K562 (cell line): ENCODE results near the gene CD14. TPM values are rescaled to one million over a fixed set of nuclear protein-coding genes. Genes with fewer than 3 reads are reported as not detected.
A peak's percentile ranks its signal among the peaks of the same experiment; 100 is the strongest.
"Not testable (repeated sequence)": the region's sequence is repeated elsewhere in the genome, so short reads cannot be mapped to it uniquely, and the experiment has no call there.

Source experiments
- ATAC-seq: fragments of 200-7000 bp; cut with Tn5 transposase; 3 replicates; pipeline ENCODE4 v1.9.1; 2020; ENCODE audit warnings: moderate library complexity
- BruUV-seq: library from RNA; stranded (reverse); fragments of 400-500 nt; replicated peaks from 2 replicates; lab custom pipeline; 2021; lab: Mats Ljungman, UMichigan
- CTCF ChIA-PET: fragments of 300-600 bp; formaldehyde crosslinking; extraction: SDS; loops from one replicate; lab custom pipeline; 2021; ENCODE audit warnings: low intra/inter-chr PET ratio; lab: Yijun Ruan, JAX
- POLR2A ChIA-PET: fragments of 300-600, 350-650 bp; sonication (Branson Sonifier 250); formaldehyde crosslinking; extraction: SDS; loops from one replicate; lab custom pipeline; 2021; ENCODE audit warnings: antibody characterized with exemption, inconsistent platforms; lab: Yijun Ruan, JAX
- DNase-seq, 4 experiments: peaks; one replicate each; pipeline versions ENCODE4 v3.0.0 to v3.0.0-alpha.2; 2011 to 2018; ENCODE audit warnings: low spot score in 3 of 4, mixed read lengths in 3 of 4; ENCODE audit errors: extremely low read depth in 1 of 4
- FAIRE-seq: peaks from 2 replicates; lab custom pipeline; 2011; peaks lifted over from hg19 to GRCh38; lab: Jason Lieb, UNC
- H2AFZ ChIP-seq: 2 replicates; pipeline ENCODE4 v1.6.0; 2011; ENCODE audit warnings: low read depth, low read length, control low read depth, inconsistent platforms
- H3K27ac ChIP-seq: fragments of 200-600 bp; 3 replicates; pipeline ENCODE4 v1.8.0; 2011; ENCODE audit warnings: low read depth, mild to moderate bottlenecking, control low read depth, inconsistent platforms, low read length, moderate library complexity, mixed read lengths; ENCODE audit errors: extremely low read depth
- H3K27me3 ChIP-seq, 2 experiments: fragments of 300-600 bp in 1 of 2; 2 replicates in 1 of 2; 3 replicates in 1 of 2; pipeline versions ENCODE4 v1.6.0 to v1.8.0; 2011; ENCODE audit warnings: inconsistent platforms in 2 of 2, low read length in 2 of 2, mild to moderate bottlenecking in 1 of 2, mixed read lengths in 1 of 2, moderate library complexity in 1 of 2; ENCODE audit not compliant: control insufficient read depth in 2 of 2, insufficient read depth in 2 of 2
- H3K36me3 ChIP-seq: fragments of 300-600 bp; 3 replicates; pipeline ENCODE4 v1.8.0; 2011; ENCODE audit warnings: mild to moderate bottlenecking, low read length, inconsistent platforms; ENCODE audit not compliant: control insufficient read depth, insufficient read depth
- H3K4me1 ChIP-seq, 2 experiments: fragments of 200-600 bp in 1 of 2; replicated peaks in 1 of 2; 2 replicates in 1 of 2; 3 replicates in 1 of 2; pipeline versions ENCODE4 v1.5.1 to v1.8.0; 2011; ENCODE audit warnings: inconsistent platforms in 2 of 2, low read length in 2 of 2, mild to moderate bottlenecking in 1 of 2, mixed read lengths in 1 of 2, moderate library complexity in 1 of 2; ENCODE audit not compliant: control insufficient read depth in 2 of 2, insufficient read depth in 2 of 2
- H3K4me2 ChIP-seq: 2 replicates; pipeline ENCODE4 v1.6.1; 2011; ENCODE audit warnings: low read length, control low read depth, inconsistent platforms, mixed read lengths; ENCODE audit not compliant: insufficient read depth
- H3K4me3 ChIP-seq: fragments of 200-600 bp; sonication (generic), shearing (Covaris generic); 2 replicates; pipeline ENCODE4 v1.5.1; 2016; ENCODE audit warnings: control low read depth, inconsistent platforms
- H3K79me2 ChIP-seq: fragments of 200-600 bp; 3 replicates; pipeline ENCODE4 v1.8.0; 2011; ENCODE audit warnings: low read length, inconsistent platforms; ENCODE audit not compliant: control insufficient read depth, insufficient read depth
- H3K9ac ChIP-seq, 2 experiments: 2 replicates each; pipeline versions ENCODE4 v1.6.0 to v1.6.1; 2011; ENCODE audit warnings: low read depth in 2 of 2, low read length in 2 of 2, control low read depth in 1 of 2, inconsistent platforms in 1 of 2, mild to moderate bottlenecking in 1 of 2, mixed read lengths in 1 of 2; ENCODE audit not compliant: insufficient read depth in 1 of 2
- H3K9me1 ChIP-seq: one replicate; pipeline ENCODE4 v1.6.0; 2011; ENCODE audit warnings: inconsistent platforms, mild to moderate bottlenecking, low read length, moderate library complexity; ENCODE audit not compliant: control insufficient read depth, insufficient read depth
- H3K9me3 ChIP-seq: replicated peaks from 2 replicates; pipeline ENCODE4 v1.5.1; 2011; ENCODE audit warnings: low read depth, low read length, inconsistent platforms; ENCODE audit not compliant: control insufficient read depth, insufficient read depth
- H4K20me1 ChIP-seq: replicated peaks from 2 replicates; pipeline ENCODE4 v1.6.1; 2011; ENCODE audit warnings: low read length, inconsistent platforms, mixed read lengths; ENCODE audit not compliant: control insufficient read depth, insufficient read depth
- NFIC ChIP-seq: fragments of 450-650 bp; IDR thresholded peaks from 2 replicates; pipeline ENCODE4 v1.6.1; 2017; ENCODE audit warnings: mild to moderate bottlenecking, inconsistent platforms
- YY1 ChIP-seq, 3 experiments: IDR thresholded peaks; 2 replicates each; pipeline ENCODE4 v1.6.1; 2011; ENCODE audit warnings: low read length in 2 of 3, mild to moderate bottlenecking in 2 of 3, moderate library complexity in 2 of 3, borderline replicate concordance in 1 of 3, control low read depth in 1 of 3, low read depth in 1 of 3; ENCODE audit not compliant: insufficient read depth in 3 of 3, insufficient replicate concordance in 2 of 3, control insufficient read depth in 1 of 3, insufficient read length in 1 of 3; ENCODE audit errors: extremely low read depth in 1 of 3
- ZNF133 ChIP-seq: fragments of 250-450 bp; sonication (Bioruptor Pico); IDR thresholded peaks from 2 replicates; pipeline ENCODE4 v1.4.0; 2020; ENCODE audit warnings: mild to moderate bottlenecking
- WGBS: fragments of 100-300 bp; shearing (Covaris generic); methylation state at CpG from one replicate; pipeline ENCODE4 v1.1.6; 2016; ENCODE audit warnings: low coverage, mixed read lengths; ENCODE audit not compliant: insufficient coverage; ENCODE audit errors: missing lambda C conversion rate; 5-methylcytosine and 5-hydroxymethylcytosine counted together
- in situ Hi-C: fragments of 300-500 bp; cut with MboI; formaldehyde crosslinking; loops from 4 replicates; pipeline ENCODE4 v1.15.0; 2018; ENCODE audit warnings: inconsistent platforms, mixed read lengths
- intact Hi-C: fragments of 100-400 bp; cut with micrococcal nuclease; formaldehyde crosslinking; loops from 2 replicates; pipeline ENCODE4 v1.14.2; 2022
- polyA plus RNA-seq, 8 experiments: library from polyadenylated mRNA; depleted of rRNA in 4 of 8; stranded (reverse) in 5 of 8; unstranded in 3 of 8; fragments of >200 nt; fragmentation: Nextera tagmentation in 2 of 8; fragmentation: Illumina TruSeq in 1 of 8; extraction: Ambion mirVana in 2 of 8; extraction: Trizol in 1 of 8; gene quantifications; 2 replicates each; pipeline versions ENCODE4 v1.2.1 to v1.2.3, GENCODE V29; 2011 to 2014; ENCODE audit warnings: inconsistent platforms in 1 of 8, missing spikeins in 1 of 8
- total RNA-seq, 7 experiments: library from RNA; depleted of rRNA in 6 of 7; stranded (reverse); fragments of >200 nt in 6 of 7; fragmentation: Illumina TruSeq in 2 of 7; extraction: Trizol in 2 of 7; gene quantifications; 2 replicates each; pipeline versions ENCODE4 v1.2.1 to v1.2.3, GENCODE V29; 2011 to 2021; ENCODE audit warnings: low replicate concordance in 1 of 7
- TF ChIP-seq, protein P1 (sequence below): IDR thresholded peaks from 2 replicates; pipeline ENCODE4 v1.6.1; 2011; ENCODE audit warnings: borderline replicate concordance, low read depth, mild to moderate bottlenecking, moderate library complexity, low read length; ENCODE audit not compliant: insufficient read depth, poor library complexity, severe bottlenecking

CD14 gene
- total and polyA plus RNA-seq, 9 of the 15 experiments (the other 6 are each of a cell fraction or from before 2014, with no cell fraction given) = 0.07 to 0.47 (median 0.14) TPM; not detected in 2

- TF ChIP-seq, protein P1, sequence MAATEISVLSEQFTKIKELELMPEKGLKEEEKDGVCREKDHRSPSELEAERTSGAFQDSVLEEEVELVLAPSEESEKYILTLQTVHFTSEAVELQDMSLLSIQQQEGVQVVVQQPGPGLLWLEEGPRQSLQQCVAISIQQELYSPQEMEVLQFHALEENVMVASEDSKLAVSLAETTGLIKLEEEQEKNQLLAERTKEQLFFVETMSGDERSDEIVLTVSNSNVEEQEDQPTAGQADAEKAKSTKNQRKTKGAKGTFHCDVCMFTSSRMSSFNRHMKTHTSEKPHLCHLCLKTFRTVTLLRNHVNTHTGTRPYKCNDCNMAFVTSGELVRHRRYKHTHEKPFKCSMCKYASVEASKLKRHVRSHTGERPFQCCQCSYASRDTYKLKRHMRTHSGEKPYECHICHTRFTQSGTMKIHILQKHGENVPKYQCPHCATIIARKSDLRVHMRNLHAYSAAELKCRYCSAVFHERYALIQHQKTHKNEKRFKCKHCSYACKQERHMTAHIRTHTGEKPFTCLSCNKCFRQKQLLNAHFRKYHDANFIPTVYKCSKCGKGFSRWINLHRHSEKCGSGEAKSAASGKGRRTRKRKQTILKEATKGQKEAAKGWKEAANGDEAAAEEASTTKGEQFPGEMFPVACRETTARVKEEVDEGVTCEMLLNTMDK = peak; percentile 5
- TF ChIP-seq NFIC (peak; percentile 66), ZNF133 (CRISPR knock-in tag) (no peak), YY1 (IDR thresholded peaks at IDR 0.05; ENCODE audit: borderline replicate concordance in 1 of 3, control insufficient read depth in 1 of 3, extremely low read depth in 1 of 3, insufficient read depth in 3 of 3, insufficient read length in 1 of 3, insufficient replicate concordance in 2 of 3, low read depth in 1 of 3, low read length in 2 of 3) (no peak)
- peaks cover 3 to 4% of the 10 kb centered on the region in 2 experiments; a peak in 1 of 5 replicates for H3K4me1 ChIP-seq
- H2AFZ ChIP-seq = no peak overlapping the region
- peak in 1 of 4 experiments; percentile 4 for DNase-seq
- H3K9ac ChIP-seq = peak overlapping the region in 1 of 2 experiments; percentile 38; a peak in 1 of 4 replicates
- intact Hi-C loops = no loop called here
- in situ Hi-C loops = no loop called here
- H3K27me3 ChIP-seq = no peaks in the 10 kb centered on the region
- H3K79me2 ChIP-seq = no peaks in the 10 kb centered on the region
- BruUV-seq = no TSS peak
- no peak overlapping the region for H3K4me3 ChIP-seq
- ChIA-PET CTCF (no interaction called here), POLR2A (no interaction called here)
- WGBS = 33% methylated on average over 5 of the region's 6 CpGs
- FAIRE-seq = no peak
- no peak overlapping the region for H3K27ac ChIP-seq
- no peak overlapping the region for H3K4me2 ChIP-seq
- no peaks in the 10 kb centered on the region for H4K20me1 ChIP-seq
- H3K9me3 ChIP-seq = no peaks in the 10 kb centered on the region
- ATAC-seq = no peak
- H3K36me3 ChIP-seq = no peaks in the 10 kb centered on the region
- no peaks in the 10 kb centered on the region for H3K9me1 ChIP-seq
Observed at GRCh38 chr5:140594169-140594568, 38.8 kb downstream of the CD14 start.

- H4K20me1 ChIP-seq, H3K4me3 ChIP-seq, H3K4me2 ChIP-seq, H3K36me3 ChIP-seq, H2AFZ ChIP-seq, intact Hi-C loops, in situ Hi-C loops, ATAC-seq, CTCF ChIA-PET, H3K9me3 ChIP-seq, H3K79me2 ChIP-seq, H3K9me1 ChIP-seq, DNase-seq, FAIRE-seq, BruUV-seq, H3K9ac ChIP-seq, H3K4me1 ChIP-seq, H3K27me3 ChIP-seq, POLR2A ChIA-PET, H3K27ac ChIP-seq: not testable (repeated sequence)
- WGBS = 100% methylated on average over 1 of the region's 14 CpGs
Observed at GRCh38 chr5:140593070-140593469, 39.9 kb downstream of the CD14 start.
